ENCODE measurements around the gene SHISA6. TPM values are rescaled to one million over a fixed set of nuclear protein-coding genes. Genes with fewer than 3 reads are reported as not detected.

Gene SHISA6
- total RNA-seq, 1 donor from 2014 or later, result 3.3 TPM

- Histone ChIP-seq H3F3A (ENCODE audit: low read depth) (no peaks in the 10 kb centered on the region), H3K27ac (no peak overlapping the region), H3K9me3 (ENCODE audit: low read depth) (no peaks in the 10 kb centered on the region), H3K36me3 (no peaks in the 10 kb centered on the region), H4K20me1 (ENCODE audit: low read depth) (no peaks in the 10 kb centered on the region), H3K4me3 (no peak overlapping the region), H3K27me3 (no peaks in the 10 kb centered on the region), H3K4me1 (peaks cover 9% of the 10 kb centered on the region), H3K9ac (no peak overlapping the region), H3K79me2 (ENCODE audit: low read depth) (no peaks in the 10 kb centered on the region), H2AFZ (replicated peaks) (no peak overlapping the region), H3K4me2 (no peak overlapping the region)
- Mint-ChIP-seq H3K27me3 (ENCODE audit: insufficient read depth, low read depth) (no peaks in the 10 kb centered on the region), H3K4me1 (no peaks in the 10 kb centered on the region), H3K36me3 (no peaks in the 10 kb centered on the region), H3K9me3 (peaks cover 2% of the 10 kb centered on the region), H3K27ac (no peak overlapping the region), H3K4me3 (no peak overlapping the region)
- TF ChIP-seq CTCF (IDR thresholded peaks at IDR 0.05), result no peak
- TF ChIP-seq EZH2 (IDR thresholded peaks at IDR 0.05), result no peak
- DNase-seq (ENCODE audit: low spot score), result no peak
Observed at GRCh38 chr17:11324846-11325420, 83.9 kb downstream of the SHISA6 start.

GRCh38 chr17:11326492-11326891, 85.5 kb downstream of the SHISA6 start:
- Histone ChIP-seq H3K27me3 (no peaks in the 10 kb centered on the region), H3K36me3 (no peaks in the 10 kb centered on the region), H3K9me3 (ENCODE audit: low read depth) (no peaks in the 10 kb centered on the region), H2AFZ (replicated peaks) (no peak overlapping the region), H3K27ac (no peak overlapping the region), H3F3A (ENCODE audit: low read depth) (peaks cover 8% of the 10 kb centered on the region), H3K4me2 (no peak overlapping the region), H3K4me1 (peaks cover 25% of the 10 kb centered on the region), H3K9ac (no peak overlapping the region), H3K79me2 (ENCODE audit: low read depth) (no peaks in the 10 kb centered on the region), H4K20me1 (ENCODE audit: low read depth) (no peaks in the 10 kb centered on the region), H3K4me3 (no peak overlapping the region)
- Mint-ChIP-seq H3K27me3 (ENCODE audit: insufficient read depth, low read depth) (no peaks in the 10 kb centered on the region), H3K9me3 (peaks cover 2% of the 10 kb centered on the region), H3K4me3 (no peak overlapping the region), H3K4me1 (peaks cover 10% of the 10 kb centered on the region), H3K36me3 (no peaks in the 10 kb centered on the region), H3K27ac (no peak overlapping the region)
- DNase-seq (ENCODE audit: low spot score), result no peak
- no peak for TF ChIP-seq EZH2 (IDR thresholded peaks at IDR 0.05)
- no peak for TF ChIP-seq CTCF (IDR thresholded peaks at IDR 0.05)
- no peak for TF ChIP-seq EZH2phosphoT487 (IDR thresholded peaks at IDR 0.05)

GRCh38 chr17:11328770-11329169, 87.8 kb downstream of the SHISA6 start:
- Histone ChIP-seq H3K36me3 (no peaks in the 10 kb centered on the region), H3K4me1 (peaks cover 37% of the 10 kb centered on the region), H3K4me3 (no peak overlapping the region), H3K79me2 (ENCODE audit: low read depth) (no peaks in the 10 kb centered on the region), H3K9me3 (ENCODE audit: low read depth) (no peaks in the 10 kb centered on the region), H3F3A (ENCODE audit: low read depth) (peaks cover 11% of the 10 kb centered on the region), H4K20me1 (ENCODE audit: low read depth) (no peaks in the 10 kb centered on the region), H3K27me3 (no peaks in the 10 kb centered on the region), H2AFZ (replicated peaks) (no peak overlapping the region), H3K4me2 (no peak overlapping the region), H3K27ac (no peak overlapping the region), H3K9ac (no peak overlapping the region)
- Mint-ChIP-seq H3K4me1 (peaks cover 24% of the 10 kb centered on the region), H3K27me3 (ENCODE audit: insufficient read depth, low read depth) (no peaks in the 10 kb centered on the region), H3K36me3 (no peaks in the 10 kb centered on the region), H3K27ac (no peak overlapping the region), H3K9me3 (no peaks in the 10 kb centered on the region), H3K4me3 (no peak overlapping the region)
- no peak for DNase-seq (ENCODE audit: low spot score)
- no peak for TF ChIP-seq EZH2phosphoT487 (IDR thresholded peaks at IDR 0.05)
- TF ChIP-seq EZH2 (IDR thresholded peaks at IDR 0.05), result no peak
- TF ChIP-seq CTCF (IDR thresholded peaks at IDR 0.05), result no peak
